Kidney capillary endothelial cell (primary cell): ENCODE measurements around the gene ICAM4.
"Not testable (repeated sequence)": the region's sequence is repeated elsewhere in the genome, so short reads cannot be mapped to it uniquely, and the experiment has no call there.

Source experiments
- DNase-seq: peaks from one replicate; pipeline ENCODE4 v3.0.0-alpha.2; 2018; ENCODE audit warnings: low spot score

Gene ICAM4

DNA sequence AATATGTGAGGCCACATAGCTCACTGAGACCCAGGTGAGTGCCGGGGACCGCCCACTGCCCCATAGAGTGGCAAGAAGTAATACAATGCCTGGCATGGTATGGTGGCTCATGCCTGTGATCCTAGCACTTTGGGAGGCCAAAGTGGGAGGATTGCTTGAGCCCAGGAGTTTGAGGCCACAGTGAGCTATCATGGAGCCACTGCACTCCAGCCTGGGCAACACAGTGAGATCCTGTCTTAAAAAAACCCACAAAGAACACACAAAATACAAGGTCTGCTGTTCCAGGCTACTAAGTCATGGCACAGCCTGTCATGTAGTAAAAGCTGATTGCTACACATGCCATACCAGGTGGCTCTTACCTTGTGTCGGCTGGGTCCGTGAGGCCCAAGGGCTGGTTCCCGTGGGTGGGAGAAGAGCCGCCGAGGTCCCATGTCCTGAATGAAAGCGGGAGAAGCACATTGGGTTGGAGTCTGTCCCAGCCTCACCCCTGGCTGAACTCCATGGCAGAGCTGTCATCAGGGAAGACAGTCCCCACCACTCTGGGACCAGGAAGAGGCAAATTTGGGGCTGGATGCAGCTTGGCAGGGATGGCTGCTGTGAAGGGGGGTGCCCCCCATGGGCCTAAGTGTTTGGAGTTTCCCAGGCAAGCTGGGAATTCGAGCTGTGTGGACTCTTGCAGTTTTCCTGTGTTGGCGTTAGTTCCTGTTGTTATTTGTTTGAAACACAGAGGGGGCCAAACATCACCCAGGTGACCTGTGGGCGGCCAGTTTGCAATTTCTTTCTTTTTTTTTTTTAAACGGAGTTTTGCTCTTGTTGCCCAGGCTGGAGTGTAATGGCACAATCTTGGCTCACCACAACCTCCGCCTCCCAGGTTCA lies 32.3 kb downstream of the ICAM4 start:
- DNase-seq = no peak

DNA sequence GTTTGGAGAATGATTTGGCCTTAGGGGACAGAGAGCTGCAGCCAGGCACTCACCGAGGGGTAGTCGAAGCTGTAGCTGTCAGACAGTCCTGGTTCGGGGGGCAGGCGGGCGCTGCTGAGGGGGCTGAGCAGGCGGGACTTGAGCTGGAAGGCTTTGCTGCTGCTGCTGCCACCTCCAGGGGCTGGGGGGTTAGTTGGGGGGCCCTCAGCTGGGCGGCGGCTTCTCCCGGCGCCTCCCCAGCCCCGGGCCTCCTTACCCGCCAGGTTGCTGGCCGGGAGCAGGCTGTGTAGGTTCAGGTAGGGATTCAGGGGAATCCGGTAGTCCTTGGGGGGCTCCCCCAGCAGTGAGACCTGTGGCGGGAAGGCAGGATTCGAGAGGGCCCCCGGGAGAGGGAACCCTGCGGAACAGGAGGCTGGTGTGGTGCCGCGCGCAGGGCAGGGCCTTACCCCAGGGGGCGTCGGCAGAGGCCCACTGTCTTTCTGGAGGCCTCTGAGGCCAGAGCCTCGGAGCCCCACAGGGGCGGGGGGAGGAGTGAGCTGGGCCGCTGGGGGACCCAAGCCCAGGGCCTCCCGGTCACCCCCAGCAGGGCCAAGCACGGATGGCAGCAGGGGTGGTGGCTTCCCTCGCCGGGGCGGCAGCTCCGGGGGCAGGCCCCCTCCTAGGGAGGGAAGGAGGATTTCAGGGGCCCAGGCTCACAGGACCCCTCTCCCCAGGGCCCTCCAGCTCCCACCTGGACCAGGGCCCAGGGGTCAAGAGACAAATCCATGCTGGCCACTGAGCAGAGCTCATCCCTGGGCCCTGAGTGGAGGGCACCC lies 34.1 kb downstream of the ICAM4 start:
- no peak for DNase-seq

DNA sequence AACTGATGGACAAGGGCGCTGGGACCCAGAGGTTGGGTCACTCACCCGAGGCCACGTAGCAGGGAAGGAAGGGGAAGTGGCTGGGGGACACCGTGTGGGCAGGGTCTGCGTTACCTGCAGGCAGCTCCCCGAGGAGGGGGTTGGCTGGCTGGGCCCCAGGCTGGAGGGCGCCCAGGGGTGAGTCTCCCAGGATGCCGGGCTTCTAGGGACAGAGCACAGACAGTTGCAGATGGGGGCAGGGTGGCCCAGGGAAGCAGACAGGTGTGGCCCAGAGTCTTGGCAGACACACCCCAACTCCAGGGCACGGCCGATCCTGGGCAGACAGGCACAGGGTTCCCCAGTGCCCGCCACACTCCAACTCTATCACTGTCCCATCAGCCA lies 34.7 kb downstream of the ICAM4 start:
- DNase-seq = no peak

DNA sequence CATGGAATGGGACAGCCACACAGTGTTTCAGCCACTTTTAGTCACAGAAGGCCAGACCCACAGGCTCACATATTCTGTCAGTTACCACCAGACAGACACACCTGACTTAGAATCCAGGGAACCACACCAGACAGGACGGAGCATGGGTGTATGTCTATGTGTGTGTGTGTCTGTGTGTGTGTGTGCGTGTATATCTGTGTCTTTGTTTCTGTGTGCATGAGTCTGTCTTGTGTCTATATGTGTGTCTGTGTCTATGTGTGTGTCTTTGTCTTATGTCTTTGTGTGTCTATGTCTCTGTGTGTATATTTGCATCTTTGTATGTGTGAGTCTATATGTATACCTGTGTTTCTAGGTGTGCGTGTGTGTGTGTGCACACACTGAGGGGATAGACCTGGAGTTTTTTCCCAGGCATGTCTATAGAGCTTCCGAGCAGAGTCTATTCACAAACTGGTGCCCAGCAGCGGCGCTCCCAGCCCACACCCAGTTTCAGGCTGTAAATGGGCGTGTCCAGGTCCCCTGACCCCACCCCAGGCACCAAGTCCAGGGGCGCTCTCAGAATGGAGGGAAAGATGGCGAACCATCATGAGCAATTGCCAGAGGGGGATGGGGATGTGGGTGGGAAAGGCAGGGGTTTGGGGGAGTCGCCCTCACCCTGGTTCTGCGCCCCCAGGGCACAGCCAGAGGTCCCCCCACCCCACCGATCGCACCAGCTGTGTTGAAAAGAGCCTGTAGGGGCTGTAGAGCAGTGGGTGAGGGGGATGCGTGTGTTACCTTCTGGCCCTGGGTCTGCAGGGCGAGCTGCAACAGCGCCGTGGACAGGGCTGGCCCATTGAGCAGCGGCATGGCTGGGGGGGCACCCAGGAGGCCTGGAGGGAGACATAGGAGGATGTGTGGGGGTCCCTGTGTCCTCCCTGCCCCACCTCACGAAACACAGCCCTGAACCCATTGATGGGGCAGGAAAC lies 35.4 kb downstream of the ICAM4 start:
- DNase-seq = no peak

DNA sequence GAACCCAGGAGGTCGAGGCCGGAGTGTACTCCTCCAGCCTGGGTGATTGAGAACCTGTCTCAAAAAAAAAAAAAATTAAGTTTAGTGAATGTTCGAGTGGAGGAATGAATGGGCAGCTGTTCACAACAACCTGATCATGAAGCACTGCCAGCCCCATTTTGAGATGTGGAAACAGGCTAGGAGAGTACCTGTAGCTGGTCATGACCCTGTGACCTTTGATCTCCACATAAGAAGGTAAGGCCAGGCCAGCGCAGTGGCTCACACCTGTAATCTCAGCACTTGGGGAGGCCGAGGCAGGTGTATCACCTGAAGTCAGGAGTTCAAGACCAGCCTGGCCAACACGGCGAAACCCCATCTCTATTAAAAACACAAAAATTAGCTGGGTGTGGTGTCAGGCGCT lies 39.0 kb downstream of the ICAM4 start:
- no peak for DNase-seq

DNA sequence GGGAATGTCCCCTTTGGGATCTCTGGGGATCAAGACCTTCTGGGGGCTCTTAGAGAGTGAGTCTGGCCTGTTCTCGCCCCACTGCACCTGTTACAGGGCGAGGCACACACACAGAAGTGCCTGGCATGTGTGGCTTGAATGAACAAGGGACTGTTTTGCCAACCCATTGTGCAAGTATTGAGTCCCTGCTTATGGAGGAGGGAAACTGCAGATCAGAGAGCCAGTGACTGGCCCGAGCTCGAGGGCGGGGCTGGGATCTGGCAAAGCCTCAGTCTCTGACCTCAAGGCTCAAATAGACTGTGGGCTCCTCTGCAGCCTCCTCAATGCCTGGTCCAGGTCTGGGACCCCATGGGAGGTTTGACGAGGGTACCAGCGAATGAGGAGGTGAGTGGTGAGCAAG lies 41.0 kb downstream of the ICAM4 start:
- DNase-seq = no peak

DNA sequence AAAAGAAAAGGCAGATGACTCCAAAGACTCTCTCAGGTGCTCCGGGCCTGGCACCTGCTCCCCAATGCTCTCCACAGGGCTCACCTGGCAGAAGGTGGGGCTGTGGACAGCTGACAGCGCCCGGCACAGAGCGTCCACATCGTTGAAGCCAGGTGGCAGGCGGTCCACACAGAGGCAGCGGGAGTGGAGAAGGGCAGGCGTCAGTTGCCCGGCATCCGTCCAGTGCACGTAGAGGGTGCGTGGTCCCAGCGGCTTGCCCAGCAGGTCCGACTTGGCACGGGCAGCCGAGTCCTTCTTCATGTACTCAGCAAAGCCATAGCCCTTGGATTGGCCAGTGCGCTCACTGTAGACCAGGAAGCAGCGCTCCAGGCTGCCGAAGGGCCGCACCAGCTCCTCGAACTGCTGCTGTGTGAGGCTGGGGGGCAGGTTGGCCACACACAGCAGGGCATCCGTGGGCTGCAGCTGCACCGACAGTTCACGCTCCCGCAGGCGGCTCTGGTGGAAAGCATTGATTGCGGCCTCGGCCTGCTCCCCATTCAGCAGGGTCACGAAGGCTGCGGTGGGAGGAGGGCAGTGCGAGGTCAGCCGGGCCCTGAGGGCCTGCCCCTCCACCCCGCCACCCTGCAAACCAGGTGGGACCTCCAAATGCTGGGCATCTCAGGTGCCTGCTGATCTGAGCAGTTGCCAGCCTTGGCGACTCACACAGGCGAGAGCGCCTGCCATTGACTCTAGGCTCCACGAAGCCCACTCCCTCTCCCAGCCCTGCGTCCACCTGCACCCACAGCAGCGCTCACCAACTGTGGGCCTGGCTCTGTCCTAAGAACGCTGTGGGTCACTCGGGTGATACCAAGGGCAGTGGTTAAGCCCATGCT lies 42.0 kb downstream of the ICAM4 start:
- DNase-seq = no peak

DNA sequence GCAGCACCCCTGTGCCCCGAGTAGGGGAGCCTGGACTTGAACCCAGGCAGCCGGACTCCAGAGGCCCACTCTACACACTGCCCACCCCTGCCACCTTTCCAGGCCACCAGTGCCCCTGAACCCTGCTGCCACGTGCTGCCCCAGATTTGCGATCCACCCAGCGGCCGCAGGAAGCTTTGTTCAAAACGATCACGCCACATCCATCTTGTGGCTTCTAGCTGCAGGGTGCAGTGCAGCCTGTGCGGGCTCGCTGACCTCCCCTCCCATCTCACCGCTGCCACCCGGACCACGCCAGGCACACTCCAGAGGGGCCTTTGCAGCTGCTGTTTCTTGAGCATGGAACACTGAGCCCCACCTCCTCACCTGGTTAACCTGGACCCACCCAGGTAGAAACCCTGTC lies 42.8 kb downstream of the ICAM4 start:
- no peak for DNase-seq

DNA sequence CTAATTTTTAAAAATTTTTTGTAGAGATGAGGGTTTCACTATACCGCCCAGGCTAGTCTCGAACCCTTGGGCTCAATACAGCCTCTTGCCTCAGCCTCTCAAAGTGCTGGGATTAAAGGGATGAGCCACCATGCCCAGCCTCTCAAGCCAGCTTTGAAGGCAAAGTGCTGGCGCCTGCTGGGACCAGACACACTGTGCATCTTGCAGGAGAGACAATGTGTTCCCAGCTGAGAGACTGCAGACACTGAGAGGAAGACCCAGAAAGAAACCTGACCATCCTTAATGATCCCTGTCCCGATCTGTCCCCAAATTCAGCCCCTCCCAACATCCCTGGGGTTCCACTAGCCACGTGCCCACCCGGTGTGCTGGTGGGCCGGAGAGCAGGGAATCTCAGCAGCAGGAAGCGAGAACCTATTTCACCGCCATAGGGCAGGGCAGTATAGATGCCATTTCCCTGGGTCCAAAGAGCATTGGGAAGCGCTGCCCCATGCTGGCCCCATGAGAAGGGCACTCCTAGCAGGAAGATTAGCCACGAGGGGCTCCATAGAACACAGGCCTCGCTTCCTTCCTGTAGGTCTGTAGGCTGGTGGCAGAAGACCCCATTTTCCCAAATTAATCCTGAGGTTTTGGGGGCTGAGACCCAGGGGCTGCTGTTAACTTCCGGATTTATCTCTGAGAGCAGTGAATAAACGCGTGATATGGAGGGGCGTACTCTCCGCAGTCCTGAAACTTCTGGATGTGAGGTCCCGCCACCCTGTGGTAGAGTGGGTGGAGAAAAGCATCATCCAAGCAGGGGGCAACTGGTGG lies 45.6 kb downstream of the ICAM4 start:
- no peak for DNase-seq

DNA sequence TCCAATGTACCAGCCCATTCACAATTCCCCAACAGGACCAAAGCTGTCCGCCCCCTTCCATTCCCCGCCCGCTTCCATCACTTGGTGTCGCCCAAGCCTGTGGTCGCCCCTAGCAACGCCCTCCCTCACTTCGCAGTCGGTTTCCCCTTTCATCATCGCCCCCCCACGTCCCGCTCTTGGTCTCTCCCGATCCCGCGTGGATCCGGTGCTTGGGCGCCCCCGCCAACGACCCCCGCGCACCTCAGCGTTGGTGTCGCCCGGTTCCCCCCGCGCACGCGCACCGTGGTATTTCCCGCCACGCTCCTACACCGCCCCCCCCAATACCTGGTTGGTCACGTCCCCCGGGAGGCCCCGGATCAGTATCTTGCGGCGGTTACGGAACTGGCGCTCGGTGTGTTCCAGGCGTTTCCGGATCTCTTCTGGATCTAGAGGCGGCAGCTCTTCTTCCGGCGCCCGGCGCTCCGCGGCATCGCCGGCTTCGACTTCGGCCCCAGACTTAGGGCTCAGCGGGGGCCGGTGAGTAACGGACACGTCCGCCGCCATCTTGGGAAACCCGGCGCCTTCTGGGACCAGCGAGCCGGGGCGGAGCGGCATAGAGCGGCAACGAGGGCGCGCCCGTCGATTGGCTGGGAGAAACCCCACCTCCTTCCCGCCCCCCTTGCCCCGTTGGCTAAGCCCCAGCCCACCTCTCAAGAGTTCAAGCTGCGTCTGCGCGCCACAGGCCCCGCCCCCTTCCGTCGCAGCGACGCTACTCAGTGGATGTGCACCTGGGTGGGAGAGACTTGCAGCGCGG lies 46.4 kb downstream of the ICAM4 start, which contains the start of gene RAVER1:
Gene RAVER1, minus strand, starts transcription at position 565 of the 793 bp plus-strand sequence. Its CDS starts 22 bp downstream, at position 543.
- peak; percentile 96 for DNase-seq

DNA sequence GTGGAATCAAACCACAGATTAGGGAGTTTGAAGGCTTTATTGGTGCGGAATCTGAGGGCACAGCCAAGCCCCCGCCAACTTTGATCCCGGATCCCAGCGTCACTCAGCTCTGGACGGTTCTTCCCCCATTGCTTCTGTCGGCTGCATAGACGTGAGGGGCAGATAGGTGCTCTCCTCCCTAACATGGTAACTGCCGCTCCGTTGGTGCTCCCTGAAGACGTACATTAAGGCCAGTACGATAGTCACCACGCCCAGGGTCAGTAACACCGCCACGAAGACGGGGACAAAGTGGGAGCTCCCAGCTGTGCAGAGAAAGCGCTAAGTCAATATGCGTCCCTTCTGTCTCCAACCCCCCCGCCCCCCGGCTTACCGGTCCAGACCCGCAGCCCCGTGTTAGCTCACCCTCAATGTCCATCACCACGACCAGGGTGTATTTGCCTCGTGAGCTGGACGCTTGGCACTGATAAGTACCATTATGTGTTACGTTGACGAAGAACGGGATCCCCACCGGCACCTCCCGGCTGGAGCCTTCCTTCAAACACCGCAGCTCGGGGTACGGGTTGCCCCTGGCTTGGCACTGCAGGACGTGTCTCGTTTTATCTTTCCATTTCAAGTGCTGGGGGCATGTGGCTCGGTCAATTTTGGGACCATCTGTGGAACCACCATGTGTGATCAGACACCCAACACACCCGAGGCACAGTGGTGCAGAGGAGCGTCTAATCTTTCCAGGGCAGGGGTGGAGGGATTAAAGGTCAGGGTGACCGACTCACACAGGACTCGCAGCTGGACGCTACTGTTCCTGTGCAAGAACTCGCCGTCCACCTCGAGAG lies 47.2 kb downstream of the ICAM4 start:
- peak; percentile 15 for DNase-seq

DNA sequence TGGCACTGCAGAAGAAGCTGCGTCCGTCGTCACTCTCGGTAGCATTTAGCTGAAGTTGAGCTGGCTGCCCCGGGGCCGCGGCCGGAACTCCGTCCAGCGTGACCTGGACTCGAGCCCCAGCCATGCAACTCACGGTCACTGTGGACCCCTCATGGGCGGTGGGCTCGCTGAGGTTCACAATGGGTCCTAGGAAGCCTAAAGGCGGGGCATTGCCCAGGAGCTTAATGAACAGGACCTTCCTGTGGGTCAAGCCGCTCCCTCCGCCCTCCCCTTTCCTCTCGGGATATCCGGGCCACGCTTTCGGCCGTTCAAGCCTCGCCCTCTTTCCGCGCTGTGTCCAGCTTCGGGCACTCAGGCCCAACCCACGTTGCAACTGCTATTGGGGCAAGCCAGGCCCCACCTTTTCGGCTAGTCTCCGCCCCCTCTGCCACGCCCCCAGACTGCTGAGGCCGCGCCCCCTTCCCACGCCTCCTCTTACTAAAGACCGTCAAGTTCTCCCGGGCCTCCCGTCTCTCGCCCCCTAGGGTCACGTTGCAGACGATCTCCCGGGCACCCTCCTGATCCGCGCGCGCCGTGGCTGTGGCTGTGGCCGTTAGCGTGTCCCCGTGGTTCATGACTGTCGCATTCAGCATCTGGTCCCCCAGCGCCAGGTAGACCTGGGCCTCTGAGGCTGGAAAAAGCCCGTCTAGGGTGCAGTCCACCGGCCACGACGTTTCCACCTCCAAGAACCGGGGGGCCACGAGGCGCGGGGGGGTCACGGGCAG lies 48.0 kb downstream of the ICAM4 start:
- DNase-seq = peak; percentile 89

DNA sequence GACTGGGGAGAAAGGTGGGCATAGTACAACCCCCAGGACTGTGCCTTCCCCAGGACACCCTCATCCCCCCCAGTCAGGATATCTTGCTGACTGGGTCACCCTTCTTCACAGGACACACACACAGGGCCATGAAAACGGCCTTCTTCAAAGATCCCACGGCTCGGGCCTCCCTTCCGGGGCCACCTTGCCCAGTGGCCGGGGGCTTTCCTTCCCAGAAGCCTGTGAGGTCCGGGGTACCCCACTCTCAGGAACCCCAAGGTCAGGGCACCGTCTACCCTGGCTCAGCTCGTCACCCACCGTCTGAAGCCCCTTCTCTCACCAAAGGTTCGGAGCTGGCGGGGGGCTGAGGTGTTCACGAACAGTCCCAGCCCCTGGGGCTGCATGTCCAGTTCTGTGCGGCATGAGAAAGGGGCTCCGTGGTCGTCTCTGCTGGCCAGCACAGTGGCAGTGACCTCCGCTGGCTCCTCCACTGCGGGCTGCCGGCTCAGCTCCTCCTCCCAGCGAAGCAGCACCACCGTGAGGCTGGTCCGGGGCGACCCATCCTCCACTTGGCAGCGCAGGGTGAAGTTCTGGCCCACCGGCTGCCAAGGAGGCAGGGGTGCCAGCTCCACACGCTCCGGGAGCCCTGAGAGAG lies 48.7 kb downstream of the ICAM4 start:
- DNase-seq = no peak

DNA sequence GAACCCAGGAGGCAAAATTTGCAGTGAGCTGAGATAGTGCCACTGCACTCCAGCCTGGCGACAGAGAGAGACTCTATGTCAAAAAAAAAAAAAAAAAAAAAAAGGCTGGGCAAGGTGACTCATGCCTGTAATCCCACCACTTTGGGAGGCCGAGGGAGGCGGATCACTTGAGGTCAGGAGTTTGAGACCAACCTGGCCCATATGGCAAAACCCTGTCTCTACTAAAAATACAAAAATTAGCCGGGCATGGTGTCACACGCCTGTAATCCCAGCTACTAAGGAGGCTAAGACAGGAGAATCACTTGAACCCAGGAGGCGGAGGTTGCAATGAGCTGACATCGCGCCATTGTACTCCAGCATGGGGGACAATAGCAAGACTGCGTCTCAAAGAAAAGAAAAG lies 50.0 kb downstream of the ICAM4 start:
- DNase-seq = not testable (repeated sequence)
